PC-3 (cell line): ENCODE data around the gene ECE1. TPM values are rescaled to one million over a fixed set of nuclear protein-coding genes. Genes with fewer than 3 reads are reported as not detected.

ENCODE experiments used
- ATAC-seq: fragments of 200-7000 bp; cut with Tn5 transposase; 2 replicates; pipeline ENCODE4 v1.9.1; 2020; ENCODE audit warnings: mild to moderate bottlenecking, moderate library complexity
- BruUV-seq: library from RNA; stranded (reverse); fragments of 400-500 nt; replicated peaks from 2 replicates; lab custom pipeline; 2021; lab: Mats Ljungman, UMichigan
- CTCF ChIA-PET: fragments of 300-600 bp; sonication (Branson Sonifier 250); formaldehyde crosslinking; loops from one replicate; lab custom pipeline; 2022; ENCODE audit warnings: antibody characterized with exemption; lab: Charles Lee
- POLR2A ChIA-PET: fragments of 300-600 bp; sonication (Branson Sonifier 250); formaldehyde crosslinking; loops from one replicate; lab custom pipeline; 2022; ENCODE audit warnings: antibody characterized with exemption; ENCODE audit not compliant: unreplicated experiment; lab: Charles Lee
- DNase-seq: peaks from one replicate; pipeline ENCODE4 v3.0.0-alpha.2; 2015
- H2AFZ ChIP-seq: fragments of 300-600 bp; sonication (generic); 2 replicates; pipeline ENCODE4 v1.6.0; 2016; ENCODE audit warnings: antibody characterized with exemption, low read length
- H3F3A ChIP-seq: fragments of 300-600 bp; sonication (generic); one replicate; pipeline ENCODE4 v1.6.0; 2017; ENCODE audit warnings: antibody characterized with exemption, low read length, control low read depth, mild to moderate bottlenecking; ENCODE audit not compliant: unreplicated experiment
- H3K27ac ChIP-seq: fragments of 300-600 bp; sonication (generic); 2 replicates; pipeline ENCODE4 v1.5.1; 2016; ENCODE audit warnings: mild to moderate bottlenecking, low read length
- H3K27me3 ChIP-seq: fragments of 300-600 bp; sonication (generic); 2 replicates; pipeline ENCODE4 v1.6.1; 2016; ENCODE audit warnings: low read length, mixed read lengths
- H3K36me3 ChIP-seq: fragments of 300-600 bp; sonication (generic); 2 replicates; pipeline ENCODE4 v1.6.1; 2016; ENCODE audit warnings: low read depth, mixed run types, low read length, mixed read lengths
- H3K4me1 ChIP-seq: fragments of 300-600 bp; sonication (generic); 2 replicates; pipeline ENCODE4 v1.5.1; 2016; ENCODE audit warnings: low read length; ENCODE audit not compliant: insufficient read depth
- H3K4me2 ChIP-seq: fragments of 300-600 bp; sonication (generic); 2 replicates; pipeline ENCODE4 v1.6.0; 2016; ENCODE audit warnings: low read length
- H3K4me3 ChIP-seq: fragments of 300-600 bp; sonication (generic); 2 replicates; pipeline ENCODE4 v1.5.1; 2016; ENCODE audit warnings: mild to moderate bottlenecking, low read length, mixed read lengths
- H3K79me2 ChIP-seq: fragments of 300-600 bp; sonication (generic); 2 replicates; pipeline ENCODE4 v1.6.1; 2017; ENCODE audit warnings: low read length, mixed read lengths
- H3K9ac ChIP-seq: fragments of 300-600 bp; sonication (generic); 2 replicates; pipeline ENCODE4 v1.6.0; 2016; ENCODE audit warnings: mild to moderate bottlenecking, low read length
- H3K9me2 ChIP-seq: fragments of 300-600 bp; sonication (generic); replicated peaks from 2 replicates; pipeline ENCODE4 v1.6.1; 2016; ENCODE audit warnings: mixed run types, low read length, mixed read lengths
- H3K9me3 ChIP-seq: fragments of 300-600 bp; sonication (generic); 2 replicates; pipeline ENCODE4 v1.6.1; 2016; ENCODE audit warnings: low read length, mixed read lengths
- H4K20me1 ChIP-seq: fragments of 300-600 bp; sonication (generic); 2 replicates; pipeline ENCODE4 v1.6.1; 2016; ENCODE audit warnings: low read length, mixed read lengths
- EZH2 ChIP-seq: fragments of 300-600 bp; sonication (generic); IDR thresholded peaks from one replicate; pipeline ENCODE4 v1.6.1; 2017; ENCODE audit warnings: antibody characterized with exemption, mild to moderate bottlenecking, low read length; ENCODE audit not compliant: unreplicated experiment
- EZH2phosphoT487 ChIP-seq: fragments of 300-600 bp; sonication (generic); IDR thresholded peaks from 2 replicates; pipeline ENCODE4 v1.6.1; 2018; ENCODE audit warnings: mild to moderate bottlenecking, antibody characterized with exemption, low read length, borderline replicate concordance
- intact Hi-C: fragments of 100-400 bp; cut with micrococcal nuclease; formaldehyde crosslinking; loops from 2 replicates; pipeline ENCODE4 v1.9.0; 2023
- total RNA-seq: library from RNA; depleted of rRNA; stranded (reverse); fragments of >200 nt; gene quantifications from 2 replicates; pipeline ENCODE4 v1.2.3, GENCODE V29; 2014
- TF ChIP-seq, protein P1 (sequence below): fragments of 300-600 bp; sonication (generic); conservative IDR thresholded peaks from 2 replicates; pipeline ENCODE4 v1.5.1; 2017; ENCODE audit warnings: antibody characterized with exemption, low read depth, mild to moderate bottlenecking, low read length

ECE1 gene
- total RNA-seq, 1 experiment from 2014 or later = 86.8 TPM

DNA sequence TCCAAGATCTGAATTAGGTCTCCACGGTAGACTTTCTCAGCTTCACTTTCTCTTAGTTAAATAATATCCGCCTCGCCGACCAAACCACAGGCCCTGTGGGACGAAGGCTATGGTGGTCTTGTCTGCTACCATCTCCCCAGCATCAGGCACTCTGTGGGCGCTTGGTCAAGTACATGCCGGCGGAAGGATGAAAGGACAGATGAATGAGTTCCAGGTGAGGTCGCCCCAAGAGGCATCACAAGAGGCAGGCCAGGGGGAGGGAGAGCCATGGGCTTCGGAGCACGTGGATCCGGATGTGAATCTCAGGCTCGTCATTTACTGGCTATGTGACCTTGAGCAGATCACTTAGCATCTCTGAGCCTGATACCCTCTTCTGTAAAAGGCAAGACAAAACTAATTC lies 33.5 kb downstream of the ECE1 start:
- TF ChIP-seq EZH2 (no peak), EZH2phosphoT487 (no peak)
- TF ChIP-seq, protein P1, sequence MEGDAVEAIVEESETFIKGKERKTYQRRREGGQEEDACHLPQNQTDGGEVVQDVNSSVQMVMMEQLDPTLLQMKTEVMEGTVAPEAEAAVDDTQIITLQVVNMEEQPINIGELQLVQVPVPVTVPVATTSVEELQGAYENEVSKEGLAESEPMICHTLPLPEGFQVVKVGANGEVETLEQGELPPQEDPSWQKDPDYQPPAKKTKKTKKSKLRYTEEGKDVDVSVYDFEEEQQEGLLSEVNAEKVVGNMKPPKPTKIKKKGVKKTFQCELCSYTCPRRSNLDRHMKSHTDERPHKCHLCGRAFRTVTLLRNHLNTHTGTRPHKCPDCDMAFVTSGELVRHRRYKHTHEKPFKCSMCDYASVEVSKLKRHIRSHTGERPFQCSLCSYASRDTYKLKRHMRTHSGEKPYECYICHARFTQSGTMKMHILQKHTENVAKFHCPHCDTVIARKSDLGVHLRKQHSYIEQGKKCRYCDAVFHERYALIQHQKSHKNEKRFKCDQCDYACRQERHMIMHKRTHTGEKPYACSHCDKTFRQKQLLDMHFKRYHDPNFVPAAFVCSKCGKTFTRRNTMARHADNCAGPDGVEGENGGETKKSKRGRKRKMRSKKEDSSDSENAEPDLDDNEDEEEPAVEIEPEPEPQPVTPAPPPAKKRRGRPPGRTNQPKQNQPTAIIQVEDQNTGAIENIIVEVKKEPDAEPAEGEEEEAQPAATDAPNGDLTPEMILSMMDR = no peak
- no peaks in the 10 kb centered on the region for H3F3A ChIP-seq
- ChIA-PET POLR2A (no interaction called here), CTCF (no interaction called here)
- ATAC-seq = no peak
- no peak overlapping the region for H3K27ac ChIP-seq
- no peak overlapping the region for H3K9ac ChIP-seq
- H3K4me2 ChIP-seq = no peak overlapping the region
- no peaks in the 10 kb centered on the region for H4K20me1 ChIP-seq
- peaks cover 24% of the 10 kb centered on the region for H3K4me1 ChIP-seq
- 0 out of 2 replicates have a peak, but pooled peaks cover 11% of the 10 kb centered on the region for H3K36me3 ChIP-seq
- no peaks in the 10 kb centered on the region for H3K9me2 ChIP-seq
- no peak overlapping the region for H3K4me3 ChIP-seq
- H2AFZ ChIP-seq = no peak overlapping the region
- H3K27me3 ChIP-seq = no peaks in the 10 kb centered on the region
- H3K79me2 ChIP-seq = no peaks in the 10 kb centered on the region
- H3K9me3 ChIP-seq = no peaks in the 10 kb centered on the region
- no TSS peak for BruUV-seq
- DNase-seq = no peak
- intact Hi-C loops = no loop called here

DNA sequence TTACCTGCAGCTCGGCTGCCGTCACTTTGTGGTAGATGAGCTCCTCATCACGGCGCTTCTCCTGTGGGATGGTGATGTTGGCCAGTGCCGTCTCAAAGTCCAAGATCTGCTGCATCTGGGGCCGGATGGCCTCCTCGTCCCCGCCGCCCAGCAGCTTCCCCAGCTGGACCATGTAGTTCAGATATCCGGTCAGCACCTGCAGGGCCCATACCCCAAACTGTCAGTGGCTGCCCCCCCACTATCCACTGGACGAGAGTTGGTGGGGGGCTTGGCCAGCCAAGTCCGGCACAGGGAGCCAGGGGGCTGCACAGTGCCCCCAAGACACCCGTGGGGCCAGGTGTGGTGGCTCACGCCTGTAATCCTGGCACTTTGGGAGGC lies 34.3 kb downstream of the ECE1 start:
- ChIA-PET CTCF (interaction anchor here (0.6 to 2.5 kb wide), 3 partner anchors 14 to 113 kb away, joined by 8 to 35 read pairs (median 10); no protein-coding TSS in a partner anchor), POLR2A (no interaction called here)
- Histone ChIP-seq H3K4me2 (no peak overlapping the region), H3K27me3 (no peaks in the 10 kb centered on the region), H3K9me3 (no peaks in the 10 kb centered on the region), H3K36me3 (0 out of 2 replicates have a peak, but pooled peaks cover 11% of the 10 kb centered on the region), H3K9me2 (no peaks in the 10 kb centered on the region), H4K20me1 (no peaks in the 10 kb centered on the region), H3K79me2 (no peaks in the 10 kb centered on the region), H3K4me1 (peaks cover 24% of the 10 kb centered on the region), H3K27ac (no peak overlapping the region), H2AFZ (no peak overlapping the region), H3K4me3 (no peak overlapping the region), H3K9ac (no peak overlapping the region), H3F3A (no peaks in the 10 kb centered on the region)
- intact Hi-C loops = loop anchor here (1.0 to 2.0 kb wide), 2 partner anchors 83 to 112 kb away; no protein-coding TSS in a partner anchor
- BruUV-seq = no TSS peak
- ATAC-seq (no peak), DNase-seq (no peak)
- TF ChIP-seq, protein P1 = no peak
- TF ChIP-seq EZH2 (no peak), EZH2phosphoT487 (no peak)

DNA sequence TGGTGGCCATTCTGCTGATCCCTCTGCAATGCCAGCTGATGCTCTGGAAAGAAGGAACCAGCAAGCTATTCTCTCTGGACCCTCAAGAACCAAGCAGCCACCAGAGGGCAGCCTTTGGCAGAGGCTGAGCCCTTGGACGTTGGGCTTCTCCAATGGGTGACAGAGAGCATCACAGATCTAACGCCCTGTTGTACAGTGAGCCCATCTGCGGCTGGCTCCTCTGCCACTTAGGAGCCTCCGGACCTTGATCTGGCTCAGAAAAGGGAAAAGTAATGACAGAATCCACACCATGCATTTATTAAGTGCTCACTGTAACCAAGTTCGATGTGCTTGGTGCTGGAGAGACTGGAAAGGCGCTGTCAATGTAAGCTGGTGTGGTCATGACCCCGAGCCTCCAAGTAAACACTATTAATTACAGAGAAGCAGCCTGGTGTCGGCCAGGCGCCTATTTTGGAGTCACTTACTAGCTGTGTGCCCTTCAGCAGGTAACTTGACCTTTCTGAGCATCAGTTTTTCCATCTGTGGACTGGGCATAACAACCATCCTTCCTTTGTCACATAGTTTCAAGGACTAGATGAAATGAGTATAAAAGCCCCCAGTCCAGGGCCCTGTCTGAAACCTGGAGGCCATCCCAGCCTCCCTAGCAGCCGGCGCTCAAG lies 34.9 kb downstream of the ECE1 start:
- H3K36me3 ChIP-seq = peaks cover 13% of the 10 kb centered on the region; the same call in 1 of the 2 replicates
- BruUV-seq = no TSS peak
- no peak overlapping the region for H3K27ac ChIP-seq
- H4K20me1 ChIP-seq = no peaks in the 10 kb centered on the region
- ATAC-seq (peak; percentile 60), DNase-seq (peak; percentile 92)
- H3F3A ChIP-seq = no peaks in the 10 kb centered on the region
- TF ChIP-seq, protein P1 = peak; percentile 89
- TF ChIP-seq EZH2 (no peak), EZH2phosphoT487 (no peak)
- no peak overlapping the region for H3K9ac ChIP-seq
- CTCF ChIA-PET = interaction anchor here (0.6 to 2.5 kb wide), 12 partner anchors 9 to 742 kb away, joined by 3 to 35 read pairs (median 4); no protein-coding TSS in a partner anchor
- no peaks in the 10 kb centered on the region for H3K9me2 ChIP-seq
- H3K4me1 ChIP-seq = peaks cover 21% of the 10 kb centered on the region
- H3K79me2 ChIP-seq = no peaks in the 10 kb centered on the region
- no peak overlapping the region for H3K4me3 ChIP-seq
- no peak overlapping the region for H2AFZ ChIP-seq
- no peak overlapping the region for H3K4me2 ChIP-seq
- POLR2A ChIA-PET = interaction anchor here (0.6 kb wide), 1 partner anchor 271 kb away, joined by 4 read pairs; no protein-coding TSS in a partner anchor
- H3K27me3 ChIP-seq = no peaks in the 10 kb centered on the region
- H3K9me3 ChIP-seq = no peaks in the 10 kb centered on the region
- intact Hi-C loops = loop anchor here (1.0 to 2.0 kb wide), 2 partner anchors 83 to 113 kb away; no protein-coding TSS in a partner anchor
